Loucy (cell line): Measurements from ENCODE around the gene STK38L.

Experiments used
- EZH2phosphoT487 ChIP-seq: fragments of 200-600 bp; IDR thresholded peaks from 2 replicates; pipeline ENCODE4 v1.6.1; 2018; ENCODE audit warnings: antibody characterized with exemption, mild to moderate bottlenecking, moderate library complexity, borderline replicate concordance
- TF ChIP-seq, protein P1 (sequence below): fragments of 200-600 bp; sonication (generic); conservative IDR thresholded peaks from 2 replicates; pipeline ENCODE4 v1.5.1; 2014; ENCODE audit warnings: mild to moderate bottlenecking, antibody characterized with exemption, low read length

DNA sequence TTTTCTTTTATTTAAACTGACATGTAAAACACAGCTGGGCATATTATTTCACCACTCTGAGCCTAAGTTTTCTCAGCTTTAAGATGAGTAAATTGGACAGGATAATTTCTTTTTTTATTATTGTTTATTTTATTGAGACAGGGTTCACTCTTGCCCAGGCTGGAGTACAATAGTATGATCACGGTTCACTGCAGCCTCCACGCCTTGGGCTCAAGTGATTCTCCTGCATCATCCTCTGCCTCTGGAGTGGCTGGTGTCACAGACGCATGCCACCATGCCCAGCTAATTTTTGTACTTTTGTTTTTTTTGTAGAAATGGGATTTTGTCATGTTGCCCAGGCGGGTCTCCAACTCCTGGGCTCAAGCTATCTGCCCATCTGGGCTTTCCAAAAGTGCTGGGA, 101.3 kb downstream of the STK38L start:
- TF ChIP-seq, protein P1, sequence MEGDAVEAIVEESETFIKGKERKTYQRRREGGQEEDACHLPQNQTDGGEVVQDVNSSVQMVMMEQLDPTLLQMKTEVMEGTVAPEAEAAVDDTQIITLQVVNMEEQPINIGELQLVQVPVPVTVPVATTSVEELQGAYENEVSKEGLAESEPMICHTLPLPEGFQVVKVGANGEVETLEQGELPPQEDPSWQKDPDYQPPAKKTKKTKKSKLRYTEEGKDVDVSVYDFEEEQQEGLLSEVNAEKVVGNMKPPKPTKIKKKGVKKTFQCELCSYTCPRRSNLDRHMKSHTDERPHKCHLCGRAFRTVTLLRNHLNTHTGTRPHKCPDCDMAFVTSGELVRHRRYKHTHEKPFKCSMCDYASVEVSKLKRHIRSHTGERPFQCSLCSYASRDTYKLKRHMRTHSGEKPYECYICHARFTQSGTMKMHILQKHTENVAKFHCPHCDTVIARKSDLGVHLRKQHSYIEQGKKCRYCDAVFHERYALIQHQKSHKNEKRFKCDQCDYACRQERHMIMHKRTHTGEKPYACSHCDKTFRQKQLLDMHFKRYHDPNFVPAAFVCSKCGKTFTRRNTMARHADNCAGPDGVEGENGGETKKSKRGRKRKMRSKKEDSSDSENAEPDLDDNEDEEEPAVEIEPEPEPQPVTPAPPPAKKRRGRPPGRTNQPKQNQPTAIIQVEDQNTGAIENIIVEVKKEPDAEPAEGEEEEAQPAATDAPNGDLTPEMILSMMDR, result no peak
- no peak for TF ChIP-seq EZH2phosphoT487
